ENCODE data around the gene CTXN3.

DNA sequence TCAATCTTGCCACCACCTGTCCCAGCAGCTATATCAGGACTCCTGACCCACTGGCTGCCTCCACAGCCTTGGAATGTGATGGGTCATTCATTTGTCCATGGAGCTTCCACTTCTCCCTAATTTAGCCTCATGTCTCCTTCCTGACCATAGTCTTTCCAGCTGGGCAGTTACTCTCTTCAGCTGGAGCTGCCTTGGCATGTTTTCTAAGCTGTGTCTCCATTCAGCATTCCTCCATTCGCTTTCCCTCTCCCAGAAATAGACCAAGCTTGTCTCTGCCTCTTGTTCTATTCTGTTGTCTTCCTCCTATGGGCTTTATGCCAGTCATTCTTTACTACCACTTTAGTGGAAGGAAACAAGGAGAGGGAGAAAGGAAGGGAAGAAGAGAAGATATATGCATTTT lies 5.3 kb upstream of the CTXN3 start:
- no peak for TF ChIP-seq GATA3 (IDR thresholded peaks at IDR 0.05; ENCODE audit: low read depth, low read length)
- no peak for TF ChIP-seq GATA2 (IDR thresholded peaks at IDR 0.05; ENCODE audit: low read depth, low read length)

Data from SH-SY5Y (cell line).